Measurements from ENCODE around the gene TNFAIP8.

- TF ChIP-seq CTCF (IDR thresholded peaks at IDR 0.05) (no peak), POLR2A (IDR thresholded peaks at IDR 0.05) (no peak)
Observed at GRCh38 chr5:119374901-119375300, 19.1 kb downstream of the TNFAIP8 start.

Data from vagina (tissue), 2 donors.